GM12891 (cell line): ENCODE results near the gene PPP1R13B.

ENCODE experiments used
- PAX5 ChIP-seq: IDR thresholded peaks from 2 replicates; pipeline ENCODE4 v1.6.1; 2011; ENCODE audit warnings: low read length, moderate library complexity, mild to moderate bottlenecking; ENCODE audit not compliant: insufficient read depth, severe bottlenecking
- POLR2A ChIP-seq: IDR thresholded peaks from 2 replicates; pipeline ENCODE4 v1.6.1; 2011; ENCODE audit warnings: low read depth, low read length, control low read depth
- POLR2AphosphoS5 ChIP-seq: IDR thresholded peaks from 2 replicates; pipeline ENCODE4 v1.6.1; 2011; ENCODE audit warnings: low read depth, low read length, control low read depth
- TAF1 ChIP-seq: IDR thresholded peaks from 2 replicates; pipeline ENCODE4 v1.6.1; 2011; ENCODE audit warnings: low read depth, low read length, control low read depth

GRCh38 chr14:103808403-103809001, 38.9 kb downstream of the PPP1R13B start:
- TF ChIP-seq TAF1 (no peak), POLR2A (no peak), POLR2AphosphoS5 (no peak), PAX5 (no peak)
